ENCODE results near the gene NTSR2.

NTSR2 gene

GRCh38 chr2:11658208-11659114 lies 11.5 kb downstream of the NTSR2 start:
- Histone ChIP-seq H3K9me3 (ENCODE audit: control insufficient read depth, insufficient read depth, low read length) (no peaks in the 10 kb centered on the region), H3K27me3 (ENCODE audit: control insufficient read depth, insufficient read depth, low read length) (no peaks in the 10 kb centered on the region), H3K4me1 (ENCODE audit: control insufficient read depth, insufficient read depth, low read length) (no peaks in the 10 kb centered on the region), H3K9ac (ENCODE audit: low read depth, low read length) (no peak overlapping the region), H3K36me3 (ENCODE audit: control insufficient read depth, insufficient read depth, low read length) (no peaks in the 10 kb centered on the region), H3K4me3 (ENCODE audit: low read depth, low read length) (no peak overlapping the region)

DNA sequence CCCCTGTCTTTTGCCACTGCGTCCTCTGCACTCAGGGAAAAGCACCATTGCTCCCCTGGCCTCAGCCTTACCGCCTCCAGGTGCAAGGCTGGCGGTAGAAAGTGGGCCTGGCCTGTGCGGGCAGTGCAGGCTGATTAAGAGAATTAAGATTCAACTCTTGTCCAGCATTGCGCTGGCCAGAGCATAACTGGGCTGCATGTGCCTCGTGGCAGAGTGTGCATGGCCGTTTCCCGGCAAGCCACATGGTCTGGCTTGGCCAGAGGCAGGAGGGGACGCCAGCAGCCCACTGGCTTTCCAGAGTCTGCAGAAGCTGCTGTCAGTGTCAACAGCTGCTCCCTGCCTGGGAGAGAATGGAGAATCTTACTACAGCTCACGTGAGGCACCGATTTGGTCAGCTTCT lies 12.3 kb downstream of the NTSR2 start:
- Histone ChIP-seq H3K27me3 (ENCODE audit: control insufficient read depth, insufficient read depth, low read length) (no peaks in the 10 kb centered on the region), H3K4me1 (ENCODE audit: control insufficient read depth, insufficient read depth, low read length) (no peaks in the 10 kb centered on the region), H3K9ac (ENCODE audit: low read depth, low read length) (no peak overlapping the region), H3K36me3 (ENCODE audit: control insufficient read depth, insufficient read depth, low read length) (no peaks in the 10 kb centered on the region), H3K9me3 (ENCODE audit: control insufficient read depth, insufficient read depth, low read length) (no peaks in the 10 kb centered on the region), H3K4me3 (ENCODE audit: low read depth, low read length) (no peak overlapping the region)

GRCh38 chr2:11657195-11657594 lies 12.8 kb downstream of the NTSR2 start:
- Histone ChIP-seq H3K27me3 (ENCODE audit: control insufficient read depth, insufficient read depth, low read length) (no peaks in the 10 kb centered on the region), H3K4me1 (ENCODE audit: control insufficient read depth, insufficient read depth, low read length) (no peaks in the 10 kb centered on the region), H3K9ac (ENCODE audit: low read depth, low read length) (no peak overlapping the region)

GRCh38 chr2:11656671-11657101 lies 13.3 kb downstream of the NTSR2 start:
- Histone ChIP-seq H3K9ac (ENCODE audit: low read depth, low read length) (no peak overlapping the region), H3K27me3 (ENCODE audit: control insufficient read depth, insufficient read depth, low read length) (no peaks in the 10 kb centered on the region), H3K4me1 (ENCODE audit: control insufficient read depth, insufficient read depth, low read length) (no peaks in the 10 kb centered on the region), H3K9me3 (ENCODE audit: control insufficient read depth, insufficient read depth, low read length) (no peaks in the 10 kb centered on the region), H3K36me3 (ENCODE audit: control insufficient read depth, insufficient read depth, low read length) (no peaks in the 10 kb centered on the region), H3K4me3 (ENCODE audit: low read depth, low read length) (no peak overlapping the region)

More at GRCh38 chr2:11657195-11657594, 12.8 kb downstream of the NTSR2 start:
- Histone ChIP-seq H3K4me3 (ENCODE audit: low read depth, low read length) (no peak overlapping the region), H3K9me3 (ENCODE audit: control insufficient read depth, insufficient read depth, low read length) (no peaks in the 10 kb centered on the region), H3K36me3 (ENCODE audit: control insufficient read depth, insufficient read depth, low read length) (no peaks in the 10 kb centered on the region)

DNA sequence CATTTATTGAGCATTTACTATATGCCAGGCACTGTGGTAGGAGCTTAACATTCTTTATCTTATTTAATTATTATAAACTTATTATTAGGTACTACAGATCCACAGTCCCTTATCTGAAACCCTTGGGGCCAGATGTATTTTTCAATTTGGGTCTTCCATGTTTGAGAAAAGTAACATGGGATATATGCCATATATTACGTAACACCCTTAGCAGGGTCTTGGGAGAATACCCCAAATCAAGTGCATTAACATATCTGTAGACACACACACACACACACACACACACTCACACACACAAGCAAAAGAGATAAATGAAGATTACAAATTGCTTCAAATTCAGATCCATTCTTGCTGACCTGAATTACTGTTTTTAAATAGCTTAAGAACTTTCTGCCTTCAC lies 13.7 kb downstream of the NTSR2 start:
- H3K9me3 ChIP-seq (ENCODE audit: control insufficient read depth, insufficient read depth, low read length) = no peaks in the 10 kb centered on the region
- no peak overlapping the region for H3K4me3 ChIP-seq (ENCODE audit: low read depth, low read length)
- no peak overlapping the region for H3K9ac ChIP-seq (ENCODE audit: low read depth, low read length)
- H3K27me3 ChIP-seq (ENCODE audit: control insufficient read depth, insufficient read depth, low read length) = no peaks in the 10 kb centered on the region
- H3K4me1 ChIP-seq (ENCODE audit: control insufficient read depth, insufficient read depth, low read length) = no peaks in the 10 kb centered on the region
- H3K36me3 ChIP-seq (ENCODE audit: control insufficient read depth, insufficient read depth, low read length) = no peaks in the 10 kb centered on the region

DNA sequence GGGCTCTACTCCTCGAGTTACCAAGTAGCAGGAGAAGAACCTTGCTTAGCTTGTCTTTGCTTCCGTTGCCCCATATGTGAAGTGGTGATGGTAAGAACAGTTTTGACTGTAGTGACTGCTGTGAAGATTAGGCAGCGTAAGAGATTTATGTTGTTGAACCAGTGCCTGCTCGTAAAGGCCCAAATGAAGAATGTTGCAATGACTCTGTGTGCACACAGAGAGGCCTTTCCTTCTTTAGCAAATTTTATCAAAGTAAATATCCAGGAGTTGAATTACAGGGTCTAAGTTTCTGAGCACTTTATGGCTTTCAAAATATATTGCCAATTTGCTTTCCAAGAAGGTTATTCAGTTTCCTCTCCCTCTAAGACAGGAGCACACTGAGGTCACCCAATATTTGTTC lies 14.5 kb downstream of the NTSR2 start:
- H3K4me3 ChIP-seq (ENCODE audit: low read depth, low read length) = no peak overlapping the region
- H3K9ac ChIP-seq (ENCODE audit: low read depth, low read length) = no peak overlapping the region
- H3K27me3 ChIP-seq (ENCODE audit: control insufficient read depth, insufficient read depth, low read length) = no peaks in the 10 kb centered on the region
- H3K9me3 ChIP-seq (ENCODE audit: control insufficient read depth, insufficient read depth, low read length) = no peaks in the 10 kb centered on the region
- no peaks in the 10 kb centered on the region for H3K36me3 ChIP-seq (ENCODE audit: control insufficient read depth, insufficient read depth, low read length)
- no peaks in the 10 kb centered on the region for H3K4me1 ChIP-seq (ENCODE audit: control insufficient read depth, insufficient read depth, low read length)

GRCh38 chr2:11652553-11652952 lies 17.4 kb downstream of the NTSR2 start:
- no peak overlapping the region for H3K9ac ChIP-seq (ENCODE audit: low read depth, low read length)
- no peaks in the 10 kb centered on the region for H3K27me3 ChIP-seq (ENCODE audit: control insufficient read depth, insufficient read depth, low read length)
- no peaks in the 10 kb centered on the region for H3K36me3 ChIP-seq (ENCODE audit: control insufficient read depth, insufficient read depth, low read length)

GRCh38 chr2:11651856-11652548 lies 18.0 kb downstream of the NTSR2 start:
- H3K4me3 ChIP-seq (ENCODE audit: low read depth, low read length) = no peak overlapping the region
- H3K9ac ChIP-seq (ENCODE audit: low read depth, low read length) = no peak overlapping the region
- no peaks in the 10 kb centered on the region for H3K4me1 ChIP-seq (ENCODE audit: control insufficient read depth, insufficient read depth, low read length)
- no peaks in the 10 kb centered on the region for H3K9me3 ChIP-seq (ENCODE audit: control insufficient read depth, insufficient read depth, low read length)
- no peaks in the 10 kb centered on the region for H3K36me3 ChIP-seq (ENCODE audit: control insufficient read depth, insufficient read depth, low read length)
- H3K27me3 ChIP-seq (ENCODE audit: control insufficient read depth, insufficient read depth, low read length) = no peaks in the 10 kb centered on the region

More at GRCh38 chr2:11652553-11652952, 17.4 kb downstream of the NTSR2 start:
- Histone ChIP-seq H3K4me3 (ENCODE audit: low read depth, low read length) (no peak overlapping the region), H3K9me3 (ENCODE audit: control insufficient read depth, insufficient read depth, low read length) (no peaks in the 10 kb centered on the region), H3K4me1 (ENCODE audit: control insufficient read depth, insufficient read depth, low read length) (no peaks in the 10 kb centered on the region)

- Histone ChIP-seq H3K9me3 (ENCODE audit: control insufficient read depth, insufficient read depth, low read length) (no peaks in the 10 kb centered on the region), H3K36me3 (ENCODE audit: control insufficient read depth, insufficient read depth, low read length) (no peaks in the 10 kb centered on the region), H3K4me3 (ENCODE audit: low read depth, low read length) (no peak overlapping the region), H3K27me3 (ENCODE audit: control insufficient read depth, insufficient read depth, low read length) (no peaks in the 10 kb centered on the region), H3K4me1 (ENCODE audit: control insufficient read depth, insufficient read depth, low read length) (no peaks in the 10 kb centered on the region), H3K9ac (ENCODE audit: low read depth, low read length) (no peak overlapping the region)
Observed at GRCh38 chr2:11649093-11649492, 20.9 kb downstream of the NTSR2 start.

GRCh38 chr2:11647834-11648600 lies 22.0 kb downstream of the NTSR2 start:
- Histone ChIP-seq H3K4me3 (ENCODE audit: low read depth, low read length) (no peak overlapping the region), H3K4me1 (ENCODE audit: control insufficient read depth, insufficient read depth, low read length) (no peaks in the 10 kb centered on the region), H3K27me3 (ENCODE audit: control insufficient read depth, insufficient read depth, low read length) (no peaks in the 10 kb centered on the region), H3K9ac (ENCODE audit: low read depth, low read length) (no peak overlapping the region), H3K36me3 (ENCODE audit: control insufficient read depth, insufficient read depth, low read length) (peaks cover 5% of the 10 kb centered on the region), H3K9me3 (ENCODE audit: control insufficient read depth, insufficient read depth, low read length) (no peaks in the 10 kb centered on the region)

GRCh38 chr2:11646530-11646929 lies 23.5 kb downstream of the NTSR2 start:
- H3K9me3 ChIP-seq (ENCODE audit: control insufficient read depth, insufficient read depth, low read length) = no peaks in the 10 kb centered on the region

More at GRCh38 chr2:11646530-11646929, 23.5 kb downstream of the NTSR2 start:
- no peak overlapping the region for H3K9ac ChIP-seq (ENCODE audit: low read depth, low read length)
- H3K4me3 ChIP-seq (ENCODE audit: low read depth, low read length) = no peak overlapping the region
- peaks cover 6% of the 10 kb centered on the region for H3K36me3 ChIP-seq (ENCODE audit: control insufficient read depth, insufficient read depth, low read length)
- no peaks in the 10 kb centered on the region for H3K27me3 ChIP-seq (ENCODE audit: control insufficient read depth, insufficient read depth, low read length)
- H3K4me1 ChIP-seq (ENCODE audit: control insufficient read depth, insufficient read depth, low read length) = no peaks in the 10 kb centered on the region

Data from iPS-15b (cell line).